ENCODE data around the gene WDR1. TPM values are rescaled to one million over a fixed set of nuclear protein-coding genes. Genes with fewer than 3 reads are reported as not detected.
A peak's percentile ranks its signal among the peaks of the same experiment; 100 is the strongest.

Gene WDR1
- total and polyA plus RNA-seq, 2 of the 13 experiments (the other 11 are each of a cell fraction or from before 2014, with no cell fraction given) = 106 to 198 TPM

DNA sequence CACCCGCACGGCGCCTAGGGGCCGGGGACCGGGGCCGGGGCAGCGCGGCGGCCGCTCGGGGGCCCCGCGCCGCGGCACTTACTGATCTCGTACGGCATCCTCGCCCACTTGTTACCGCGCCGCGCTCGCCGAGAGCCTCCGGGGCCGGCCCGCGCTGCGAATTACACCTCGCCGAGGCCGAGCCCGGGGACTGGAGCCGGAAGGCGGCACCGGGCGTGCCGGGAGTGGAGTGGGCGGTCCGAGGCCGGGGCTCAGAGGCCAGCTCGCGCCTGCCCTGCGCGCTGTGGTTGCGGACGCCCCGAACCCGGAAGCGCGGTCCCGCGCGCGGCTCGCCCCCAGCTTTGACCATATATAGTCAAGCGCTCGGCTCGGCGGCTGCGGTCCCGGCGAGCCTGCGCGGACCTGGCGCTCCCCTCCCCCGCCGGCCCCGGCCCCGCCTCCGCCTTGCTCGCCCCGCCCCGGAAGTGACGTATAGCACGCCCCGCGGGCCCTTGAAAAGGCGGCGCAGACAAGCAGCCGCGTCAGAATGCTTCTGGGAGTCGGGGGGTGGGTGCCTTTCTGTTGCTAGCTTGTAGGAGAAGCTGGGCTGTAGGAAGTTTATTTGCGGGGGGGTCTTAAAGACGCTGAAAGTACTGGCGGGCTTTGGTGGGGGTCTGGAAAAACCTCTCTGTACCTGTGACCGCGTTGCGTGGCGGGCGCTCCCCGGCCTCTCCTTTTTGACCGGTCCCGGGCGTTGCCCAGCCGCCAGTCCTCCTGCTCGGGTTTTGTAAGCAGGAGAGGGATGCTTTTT is at the start of gene WDR1 (continued):
- TF ChIP-seq MXI1 (IDR thresholded peaks at IDR 0.05; ENCODE audit: borderline replicate concordance, low read depth, low read length) (peak; percentile 68; the same call in 1 of the 3 replicates), ONECUT2 (CRISPR knock-in tag; IDR thresholded peaks at IDR 0.05) (no peak), SMAD1 (CRISPR knock-in tag; IDR thresholded peaks at IDR 0.05; ENCODE audit: borderline replicate concordance, low read depth) (0 out of 2 replicates have a peak, but pooled peaks have one; percentile 45), ZNF580 (CRISPR knock-in tag; IDR thresholded peaks at IDR 0.05; ENCODE audit: borderline replicate concordance, low read depth) (peak; percentile 59; the same call in 1 of the 2 replicates), KDM2A (CRISPR knock-in tag; IDR thresholded peaks at IDR 0.05; ENCODE audit: borderline replicate concordance, low read depth) (peak; percentile 20; the same call in 1 of the 2 replicates), IKZF5 (CRISPR knock-in tag; IDR thresholded peaks at IDR 0.05) (no peak), ZFY (CRISPR knock-in tag; IDR thresholded peaks at IDR 0.05) (peak; percentile 75), AGO2 (optimal IDR thresholded peaks at IDR 0.05; ENCODE audit: low read depth, low read length) (peak; percentile 63), ARHGAP35 (CRISPR knock-in tag; IDR thresholded peaks at IDR 0.05; ENCODE audit: borderline replicate concordance) (no peak), TGIF2 (CRISPR knock-in tag; IDR thresholded peaks at IDR 0.05) (no peak), GATA4 (IDR thresholded peaks at IDR 0.05; ENCODE audit: borderline replicate concordance, low read depth) (0 out of 2 replicates have a peak, but pooled peaks have one; percentile 42), ISL2 (CRISPR knock-in tag; IDR thresholded peaks at IDR 0.05) (0 out of 2 replicates have a peak, but pooled peaks have one; percentile 26), MAFF (IDR thresholded peaks at IDR 0.05; ENCODE audit: low read depth, low read length) (no peak), ZFP36L1 (CRISPR knock-in tag; IDR thresholded peaks at IDR 0.05) (0 out of 2 replicates have a peak, but pooled peaks have one; percentile 32), FOSL2 (CRISPR knock-in tag; IDR thresholded peaks at IDR 0.05) (0 out of 2 replicates have a peak, but pooled peaks have one; percentile 11), ZNF124 (CRISPR knock-in tag; IDR thresholded peaks at IDR 0.05) (no peak)
- TF ChIP-seq, protein P1, sequence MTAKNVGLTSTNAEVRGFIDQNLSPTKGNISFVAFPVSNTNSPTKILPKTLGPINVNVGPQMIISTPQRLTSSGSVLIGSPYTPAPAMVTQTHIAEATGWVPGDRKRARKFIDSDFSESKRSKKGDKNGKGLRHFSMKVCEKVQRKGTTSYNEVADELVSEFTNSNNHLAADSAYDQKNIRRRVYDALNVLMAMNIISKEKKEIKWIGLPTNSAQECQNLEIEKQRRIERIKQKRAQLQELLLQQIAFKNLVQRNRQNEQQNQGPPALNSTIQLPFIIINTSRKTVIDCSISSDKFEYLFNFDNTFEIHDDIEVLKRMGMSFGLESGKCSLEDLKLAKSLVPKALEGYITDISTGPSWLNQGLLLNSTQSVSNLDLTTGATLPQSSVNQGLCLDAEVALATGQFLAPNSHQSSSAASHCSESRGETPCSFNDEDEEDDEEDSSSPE (CRISPR knock-in tag; IDR thresholded peaks at IDR 0.05) = peak; percentile 70; the same call in 1 of the 2 replicates
- TF ChIP-seq, protein P2, sequence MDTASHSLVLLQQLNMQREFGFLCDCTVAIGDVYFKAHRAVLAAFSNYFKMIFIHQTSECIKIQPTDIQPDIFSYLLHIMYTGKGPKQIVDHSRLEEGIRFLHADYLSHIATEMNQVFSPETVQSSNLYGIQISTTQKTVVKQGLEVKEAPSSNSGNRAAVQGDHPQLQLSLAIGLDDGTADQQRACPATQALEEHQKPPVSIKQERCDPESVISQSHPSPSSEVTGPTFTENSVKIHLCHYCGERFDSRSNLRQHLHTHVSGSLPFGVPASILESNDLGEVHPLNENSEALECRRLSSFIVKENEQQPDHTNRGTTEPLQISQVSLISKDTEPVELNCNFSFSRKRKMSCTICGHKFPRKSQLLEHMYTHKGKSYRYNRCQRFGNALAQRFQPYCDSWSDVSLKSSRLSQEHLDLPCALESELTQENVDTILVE (CRISPR knock-in tag; IDR thresholded peaks at IDR 0.05) = no peak
- TF ChIP-seq, protein P3, sequence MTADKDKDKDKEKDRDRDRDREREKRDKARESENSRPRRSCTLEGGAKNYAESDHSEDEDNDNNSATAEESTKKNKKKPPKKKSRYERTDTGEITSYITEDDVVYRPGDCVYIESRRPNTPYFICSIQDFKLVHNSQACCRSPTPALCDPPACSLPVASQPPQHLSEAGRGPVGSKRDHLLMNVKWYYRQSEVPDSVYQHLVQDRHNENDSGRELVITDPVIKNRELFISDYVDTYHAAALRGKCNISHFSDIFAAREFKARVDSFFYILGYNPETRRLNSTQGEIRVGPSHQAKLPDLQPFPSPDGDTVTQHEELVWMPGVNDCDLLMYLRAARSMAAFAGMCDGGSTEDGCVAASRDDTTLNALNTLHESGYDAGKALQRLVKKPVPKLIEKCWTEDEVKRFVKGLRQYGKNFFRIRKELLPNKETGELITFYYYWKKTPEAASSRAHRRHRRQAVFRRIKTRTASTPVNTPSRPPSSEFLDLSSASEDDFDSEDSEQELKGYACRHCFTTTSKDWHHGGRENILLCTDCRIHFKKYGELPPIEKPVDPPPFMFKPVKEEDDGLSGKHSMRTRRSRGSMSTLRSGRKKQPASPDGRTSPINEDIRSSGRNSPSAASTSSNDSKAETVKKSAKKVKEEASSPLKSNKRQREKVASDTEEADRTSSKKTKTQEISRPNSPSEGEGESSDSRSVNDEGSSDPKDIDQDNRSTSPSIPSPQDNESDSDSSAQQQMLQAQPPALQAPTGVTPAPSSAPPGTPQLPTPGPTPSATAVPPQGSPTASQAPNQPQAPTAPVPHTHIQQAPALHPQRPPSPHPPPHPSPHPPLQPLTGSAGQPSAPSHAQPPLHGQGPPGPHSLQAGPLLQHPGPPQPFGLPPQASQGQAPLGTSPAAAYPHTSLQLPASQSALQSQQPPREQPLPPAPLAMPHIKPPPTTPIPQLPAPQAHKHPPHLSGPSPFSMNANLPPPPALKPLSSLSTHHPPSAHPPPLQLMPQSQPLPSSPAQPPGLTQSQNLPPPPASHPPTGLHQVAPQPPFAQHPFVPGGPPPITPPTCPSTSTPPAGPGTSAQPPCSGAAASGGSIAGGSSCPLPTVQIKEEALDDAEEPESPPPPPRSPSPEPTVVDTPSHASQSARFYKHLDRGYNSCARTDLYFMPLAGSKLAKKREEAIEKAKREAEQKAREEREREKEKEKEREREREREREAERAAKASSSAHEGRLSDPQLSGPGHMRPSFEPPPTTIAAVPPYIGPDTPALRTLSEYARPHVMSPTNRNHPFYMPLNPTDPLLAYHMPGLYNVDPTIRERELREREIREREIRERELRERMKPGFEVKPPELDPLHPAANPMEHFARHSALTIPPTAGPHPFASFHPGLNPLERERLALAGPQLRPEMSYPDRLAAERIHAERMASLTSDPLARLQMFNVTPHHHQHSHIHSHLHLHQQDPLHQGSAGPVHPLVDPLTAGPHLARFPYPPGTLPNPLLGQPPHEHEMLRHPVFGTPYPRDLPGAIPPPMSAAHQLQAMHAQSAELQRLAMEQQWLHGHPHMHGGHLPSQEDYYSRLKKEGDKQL (CRISPR knock-in tag; IDR thresholded peaks at IDR 0.05; ENCODE audit: low read depth) = no peak
